Measurements from ENCODE around the gene DNAJC1.

Gene DNAJC1

GRCh38 chr10:21760332-21760731 is 243.2 kb downstream of the DNAJC1 start:
- no peaks in the 10 kb centered on the region for H4K20me1 ChIP-seq (ENCODE audit: low read depth, low read length)
- no peaks in the 10 kb centered on the region for H3K79me2 ChIP-seq (ENCODE audit: insufficient read depth, low read length)
- no peaks in the 10 kb centered on the region for H3K27me3 ChIP-seq (ENCODE audit: low read length)
- no peaks in the 10 kb centered on the region for H3K9me2 ChIP-seq (replicated peaks; ENCODE audit: insufficient read depth, low read length)
- no peak overlapping the region for H3K4me2 ChIP-seq (ENCODE audit: low read depth, low read length, poor library complexity, severe bottlenecking)
- no peaks in the 10 kb centered on the region for H3K9me3 ChIP-seq (ENCODE audit: insufficient read depth, low read length)
- TF ChIP-seq EZH2phosphoT487 (conservative IDR thresholded peaks at IDR 0.05; ENCODE audit: low read length), result no peak
- no peak for TF ChIP-seq CTCF (IDR thresholded peaks at IDR 0.05; ENCODE audit: insufficient read depth, low read length, poor library complexity, severe bottlenecking)
- H2AFZ ChIP-seq (ENCODE audit: low read depth, low read length, severe bottlenecking), result no peak overlapping the region
- no peaks in the 10 kb centered on the region for H3F3A ChIP-seq (ENCODE audit: insufficient read depth)
- no peak overlapping the region for H3K9ac ChIP-seq (ENCODE audit: low read length)
- no peaks in the 10 kb centered on the region for H3K36me3 ChIP-seq (ENCODE audit: low read length)
- no peak overlapping the region for H3K27ac ChIP-seq (ENCODE audit: low read depth, low read length)
- no peak overlapping the region for H3K4me3 ChIP-seq (ENCODE audit: insufficient read depth, low read length, poor library complexity, severe bottlenecking)

- Histone ChIP-seq H3F3A (ENCODE audit: insufficient read depth) (no peaks in the 10 kb centered on the region), H3K9me2 (replicated peaks; ENCODE audit: insufficient read depth, low read length) (no peaks in the 10 kb centered on the region), H3K9ac (ENCODE audit: low read length) (no peak overlapping the region), H3K4me2 (ENCODE audit: low read depth, low read length, poor library complexity, severe bottlenecking) (no peak overlapping the region), H3K4me3 (ENCODE audit: insufficient read depth, low read length, poor library complexity, severe bottlenecking) (no peak overlapping the region), H2AFZ (ENCODE audit: low read depth, low read length, severe bottlenecking) (no peak overlapping the region), H3K27me3 (ENCODE audit: low read length) (no peaks in the 10 kb centered on the region), H3K79me2 (ENCODE audit: insufficient read depth, low read length) (no peaks in the 10 kb centered on the region), H3K36me3 (ENCODE audit: low read length) (no peaks in the 10 kb centered on the region), H3K9me3 (ENCODE audit: insufficient read depth, low read length) (no peaks in the 10 kb centered on the region), H4K20me1 (ENCODE audit: low read depth, low read length) (no peaks in the 10 kb centered on the region), H3K27ac (ENCODE audit: low read depth, low read length) (no peak overlapping the region)
- no peak for TF ChIP-seq EZH2phosphoT487 (conservative IDR thresholded peaks at IDR 0.05; ENCODE audit: low read length)
- TF ChIP-seq CTCF (IDR thresholded peaks at IDR 0.05; ENCODE audit: insufficient read depth, low read length, poor library complexity, severe bottlenecking), result no peak
Observed at GRCh38 chr10:21759232-21759631, 244.3 kb downstream of the DNAJC1 start.

- Histone ChIP-seq H3K79me2 (ENCODE audit: insufficient read depth, low read length) (no peaks in the 10 kb centered on the region), H2AFZ (ENCODE audit: low read depth, low read length, severe bottlenecking) (no peak overlapping the region), H3K4me2 (ENCODE audit: low read depth, low read length, poor library complexity, severe bottlenecking) (no peak overlapping the region), H3K9ac (ENCODE audit: low read length) (no peak overlapping the region), H3K36me3 (ENCODE audit: low read length) (no peaks in the 10 kb centered on the region), H3K27ac (ENCODE audit: low read depth, low read length) (no peak overlapping the region), H3K9me2 (replicated peaks; ENCODE audit: insufficient read depth, low read length) (no peaks in the 10 kb centered on the region), H3K9me3 (ENCODE audit: insufficient read depth, low read length) (no peaks in the 10 kb centered on the region), H3K4me3 (ENCODE audit: insufficient read depth, low read length, poor library complexity, severe bottlenecking) (no peak overlapping the region), H3K27me3 (ENCODE audit: low read length) (no peaks in the 10 kb centered on the region), H4K20me1 (ENCODE audit: low read depth, low read length) (no peaks in the 10 kb centered on the region), H3F3A (ENCODE audit: insufficient read depth) (no peaks in the 10 kb centered on the region)
- TF ChIP-seq CTCF (IDR thresholded peaks at IDR 0.05; ENCODE audit: insufficient read depth, low read length, poor library complexity, severe bottlenecking), result no peak
- no peak for TF ChIP-seq EZH2phosphoT487 (conservative IDR thresholded peaks at IDR 0.05; ENCODE audit: low read length)
Observed at GRCh38 chr10:21758696-21759095, 244.8 kb downstream of the DNAJC1 start.
